ENCODE data around the gene KCNH1. TPM values are rescaled to one million over a fixed set of nuclear protein-coding genes. Genes with fewer than 3 reads are reported as not detected.

The KCNH1 gene
- total RNA-seq, 1 experiment from 2014 or later = not detected

DNA sequence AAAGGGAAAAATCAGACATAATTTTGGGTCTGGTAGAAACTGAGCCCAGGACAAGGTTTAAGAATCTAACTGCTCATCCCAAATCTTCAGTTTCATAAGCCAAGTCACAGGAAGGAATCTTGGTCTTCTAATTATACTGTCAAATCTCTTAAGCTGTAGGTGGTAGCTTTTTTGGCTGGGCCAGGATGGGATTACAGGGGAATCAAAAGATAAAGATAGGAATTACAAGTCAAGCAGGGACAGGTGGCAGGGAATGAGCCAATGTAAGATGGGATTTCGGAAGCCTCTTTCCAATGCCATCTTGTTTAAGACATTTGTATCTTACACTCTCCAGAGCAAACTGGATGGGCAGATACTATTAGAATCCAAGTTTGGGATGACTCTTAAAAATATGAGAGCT lies 383.5 kb downstream of the KCNH1 start:
- Histone ChIP-seq H4K20me1 (ENCODE audit: insufficient read depth) (no peaks in the 10 kb centered on the region), H3K27me3 (ENCODE audit: insufficient read depth, low read length) (peaks cover 28% of the 10 kb centered on the region), H3K4me3 (replicated peaks in 1 of 2; ENCODE audit: low read depth in 1 of 2, low read length in 2 of 2) (no peak overlapping the region), H3K9me2 (ENCODE audit: insufficient read depth) (no peaks in the 10 kb centered on the region), H3K79me2 (ENCODE audit: insufficient read depth, low read length) (no peaks in the 10 kb centered on the region), H3K9me3 (ENCODE audit: control insufficient read depth in 1 of 2, insufficient read depth in 1 of 2, low read depth in 1 of 2, low read length in 2 of 2) (no peaks in the 10 kb centered on the region), H3K4me1 (ENCODE audit: control insufficient read depth in 1 of 2, insufficient read depth in 2 of 2, low read length in 2 of 2) (no peaks in the 10 kb centered on the region), H3K4me2 (ENCODE audit: low read length) (no peak overlapping the region), H3K36me3 (ENCODE audit: control insufficient read depth in 1 of 2, insufficient read depth in 2 of 2, low read length in 2 of 2) (no peaks in the 10 kb centered on the region), H3K27ac (ENCODE audit: low read depth, low read length) (no peak overlapping the region), H3K9ac (ENCODE audit: low read length) (no peak overlapping the region), H2AFZ (ENCODE audit: low read depth, low read length, poor library complexity, severe bottlenecking) (no peak overlapping the region)
- CTCF ChIA-PET = no interaction called here
- POLR2A ChIA-PET = no interaction called here
- DNase-seq (ENCODE audit: low read depth, low spot score) (no peak), ATAC-seq (no peak)
- BruUV-seq (replicated peaks) = no TSS peak
- intact Hi-C loops (cut with micrococcal nuclease) = no loop called here
- TF ChIP-seq TCF7L2 (IDR thresholded peaks at IDR 0.05; ENCODE audit: borderline replicate concordance, extremely low read depth, insufficient read depth, insufficient read length) (no peak), EGR1 (IDR thresholded peaks at IDR 0.05; ENCODE audit: low read depth) (no peak), ELF1 (IDR thresholded peaks at IDR 0.05; ENCODE audit: borderline replicate concordance, low read depth) (no peak), EZH2 (IDR thresholded peaks at IDR 0.05) (no peak), ZNF274 (IDR thresholded peaks at IDR 0.05; ENCODE audit: low read depth, low read length) (no peak), MAX (IDR thresholded peaks at IDR 0.05) (no peak), YY1 (IDR thresholded peaks at IDR 0.05; ENCODE audit: extremely low read depth, insufficient replicate concordance, low read depth, low read length) (no peak), ZFX (IDR thresholded peaks at IDR 0.05) (no peak), SP1 (IDR thresholded peaks at IDR 0.05; ENCODE audit: low read depth) (no peak), RAD21 (IDR thresholded peaks at IDR 0.05; ENCODE audit: low read depth) (no peak)
- TF ChIP-seq, protein P1, sequence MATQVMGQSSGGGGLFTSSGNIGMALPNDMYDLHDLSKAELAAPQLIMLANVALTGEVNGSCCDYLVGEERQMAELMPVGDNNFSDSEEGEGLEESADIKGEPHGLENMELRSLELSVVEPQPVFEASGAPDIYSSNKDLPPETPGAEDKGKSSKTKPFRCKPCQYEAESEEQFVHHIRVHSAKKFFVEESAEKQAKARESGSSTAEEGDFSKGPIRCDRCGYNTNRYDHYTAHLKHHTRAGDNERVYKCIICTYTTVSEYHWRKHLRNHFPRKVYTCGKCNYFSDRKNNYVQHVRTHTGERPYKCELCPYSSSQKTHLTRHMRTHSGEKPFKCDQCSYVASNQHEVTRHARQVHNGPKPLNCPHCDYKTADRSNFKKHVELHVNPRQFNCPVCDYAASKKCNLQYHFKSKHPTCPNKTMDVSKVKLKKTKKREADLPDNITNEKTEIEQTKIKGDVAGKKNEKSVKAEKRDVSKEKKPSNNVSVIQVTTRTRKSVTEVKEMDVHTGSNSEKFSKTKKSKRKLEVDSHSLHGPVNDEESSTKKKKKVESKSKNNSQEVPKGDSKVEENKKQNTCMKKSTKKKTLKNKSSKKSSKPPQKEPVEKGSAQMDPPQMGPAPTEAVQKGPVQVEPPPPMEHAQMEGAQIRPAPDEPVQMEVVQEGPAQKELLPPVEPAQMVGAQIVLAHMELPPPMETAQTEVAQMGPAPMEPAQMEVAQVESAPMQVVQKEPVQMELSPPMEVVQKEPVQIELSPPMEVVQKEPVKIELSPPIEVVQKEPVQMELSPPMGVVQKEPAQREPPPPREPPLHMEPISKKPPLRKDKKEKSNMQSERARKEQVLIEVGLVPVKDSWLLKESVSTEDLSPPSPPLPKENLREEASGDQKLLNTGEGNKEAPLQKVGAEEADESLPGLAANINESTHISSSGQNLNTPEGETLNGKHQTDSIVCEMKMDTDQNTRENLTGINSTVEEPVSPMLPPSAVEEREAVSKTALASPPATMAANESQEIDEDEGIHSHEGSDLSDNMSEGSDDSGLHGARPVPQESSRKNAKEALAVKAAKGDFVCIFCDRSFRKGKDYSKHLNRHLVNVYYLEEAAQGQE (IDR thresholded peaks at IDR 0.05; ENCODE audit: low read depth) = no peak
- RAD21 ChIA-PET (ENCODE audit: low non-redundant PET in 1 of 2, low total read pairs in 2 of 2, uncharacterized antibody in 2 of 2, unreplicated experiment in 2 of 2) = no interaction called here

Data from HCT116 (cell line).